22Rv1 (cell line): Measurements from ENCODE around the gene ZNF543.

Experiments
- H3K27ac ChIP-seq: fragments of 450-650 bp; 2 replicates; pipeline ENCODE4 v1.5.1; 2017
- CTCF ChIP-seq: fragments of 450-650 bp; IDR thresholded peaks from 2 replicates; pipeline ENCODE4 v1.5.1; 2017; ENCODE audit warnings: mild to moderate bottlenecking
- ZFX ChIP-seq: fragments of 450-650 bp; IDR thresholded peaks from 2 replicates; pipeline ENCODE4 v1.6.1; 2017; ENCODE audit warnings: antibody characterized with exemption, borderline replicate concordance

ZNF543 gene

GRCh38 chr19:57321751-57322150, 1.5 kb downstream of the ZNF543 start:
- no peak overlapping the region for H3K27ac ChIP-seq
- TF ChIP-seq CTCF (no peak), ZFX (no peak)

GRCh38 chr19:57324992-57325391, 4.7 kb downstream of the ZNF543 start:
- TF ChIP-seq ZFX = no peak
- H3K27ac ChIP-seq = no peak overlapping the region

GRCh38 chr19:57327993-57328392, 7.7 kb downstream of the ZNF543 start:
- H3K27ac ChIP-seq = no peak overlapping the region
- TF ChIP-seq ZFX (no peak), CTCF (no peak)

- no peak for TF ChIP-seq CTCF
- no peak for TF ChIP-seq ZFX
These were observed 13.9 kb downstream of the ZNF543 start for GRCh38 chr19:57334191-57334590.

GRCh38 chr19:57338877-57339276, 18.6 kb downstream of the ZNF543 start:
- TF ChIP-seq CTCF = no peak
- no peak for TF ChIP-seq ZFX
- H3K27ac ChIP-seq = no peak overlapping the region

More at GRCh38 chr19:57334191-57334590, 13.9 kb downstream of the ZNF543 start:
- no peak overlapping the region for H3K27ac ChIP-seq

GRCh38 chr19:57342582-57342981, 22.3 kb downstream of the ZNF543 start:
- TF ChIP-seq ZFX (no peak), CTCF (no peak)

GRCh38 chr19:57348136-57348535, 27.9 kb downstream of the ZNF543 start:
- no peak overlapping the region for H3K27ac ChIP-seq
- TF ChIP-seq CTCF (no peak), ZFX (no peak)

More at GRCh38 chr19:57342582-57342981, 22.3 kb downstream of the ZNF543 start:
- no peak overlapping the region for H3K27ac ChIP-seq
